A549 (cell line): Measurements from ENCODE around the gene LMNA. TPM values are rescaled to one million over a fixed set of nuclear protein-coding genes. Genes with fewer than 3 reads are reported as not detected.

Experiments
- ATAC-seq, 2 experiments: fragments of 200-7000 bp in 1 of 2; fragments of >200 bp in 1 of 2; cut with Nextera tagmentation in 1 of 2; cut with Tn5 transposase in 1 of 2; 3 replicates each; pipeline versions ENCODE4 v1.8.0 to v1.9.1; 2018 to 2020; ENCODE audit warnings: mild to moderate bottlenecking in 1 of 2, moderate library complexity in 1 of 2
- CTCF ChIA-PET: fragments of 300-600 bp; sonication (Branson Sonifier 250); formaldehyde crosslinking; extraction: SDS; loops from one replicate; lab custom pipeline; 2021; ENCODE audit warnings: antibody characterized with exemption, inconsistent platforms; lab: Yijun Ruan, JAX
- POLR2A ChIA-PET: fragments of 350-600 bp; formaldehyde crosslinking; extraction: SDS; loops from one replicate; lab custom pipeline; 2021; ENCODE audit warnings: antibody characterized with exemption, inconsistent platforms; lab: Yijun Ruan, JAX
- DNase-seq, 2 experiments: peaks; one replicate each; pipeline versions ENCODE4 v3.0.0 to v3.0.0-alpha.2; 2011 to 2016; ENCODE audit warnings: low read depth in 1 of 2, low spot score in 1 of 2
- FAIRE-seq: peaks from 2 replicates; lab custom pipeline; 2011; peaks lifted over from hg19 to GRCh38; lab: Jason Lieb, UNC
- H3K27ac ChIP-seq, 2 experiments: fragments of >200 bp; sonication (Bioruptor Twin); formaldehyde crosslinking; 3 replicates each; pipeline ENCODE4 v1.5.1; 2016 to 2017
- H3K4me1 ChIP-seq: fragments of >200 bp; sonication (Bioruptor Twin); formaldehyde crosslinking; 3 replicates; pipeline ENCODE4 v1.6.1; 2016
- H3K4me2 ChIP-seq: fragments of >200 bp; sonication (Bioruptor Twin); formaldehyde crosslinking; 3 replicates; pipeline ENCODE4 v1.6.1; 2016
- H3K4me3 ChIP-seq: fragments of >200 bp; sonication (Bioruptor Twin); formaldehyde crosslinking; 3 replicates; pipeline ENCODE4 v1.5.1; 2016
- H3K9me3 ChIP-seq: fragments of >200 bp; sonication (Bioruptor Twin); formaldehyde crosslinking; 3 replicates; pipeline ENCODE4 v1.6.1; 2016
- CBX2 ChIP-seq: fragments of 200-600 bp; sonication (generic); IDR thresholded peaks from 2 replicates; pipeline ENCODE4 v1.6.1; 2016; ENCODE audit warnings: low read depth, mild to moderate bottlenecking, borderline replicate concordance
- EHMT2 ChIP-seq: fragments of 200-600 bp; sonication (generic); IDR thresholded peaks from 2 replicates; pipeline ENCODE4 v1.6.1; 2016; ENCODE audit warnings: antibody characterized with exemption, low read depth, mild to moderate bottlenecking, moderate library complexity
- EP300 ChIP-seq, 2 experiments: fragments of >200 bp; sonication (Bioruptor Twin); formaldehyde crosslinking; IDR thresholded peaks; 2 replicates in 1 of 2; 3 replicates in 1 of 2; pipeline ENCODE4 v1.6.1; 2016 to 2017
- FOSB ChIP-seq: fragments of 250-450 bp; sonication (Bioruptor Pico); IDR thresholded peaks from 2 replicates; pipeline ENCODE4 v1.5.0; 2020; ENCODE audit warnings: mild to moderate bottlenecking, moderate library complexity
- FOSL2 ChIP-seq, 2 experiments: fragments of 450-650 bp in 1 of 2; fragments of >200 bp in 1 of 2; sonication (Bioruptor Twin) in 1 of 2; formaldehyde crosslinking; IDR thresholded peaks; 2 replicates each; pipeline versions ENCODE4 v1.5.0 to v1.6.1; 2016 to 2020; ENCODE audit warnings: mild to moderate bottlenecking in 1 of 2, moderate library complexity in 1 of 2
- FOXS1 ChIP-seq: fragments of 250-450 bp; sonication (Bioruptor Pico); IDR thresholded peaks from 2 replicates; pipeline ENCODE4 v1.5.0; 2020; ENCODE audit warnings: mild to moderate bottlenecking, moderate library complexity
- GATA3 ChIP-seq: IDR thresholded peaks from 2 replicates; pipeline ENCODE4 v1.6.1; 2012; ENCODE audit warnings: borderline replicate concordance
- HEYL ChIP-seq: fragments of 250-450 bp; sonication (Bioruptor Pico); IDR thresholded peaks from 2 replicates; pipeline ENCODE4 v1.8.0; 2021; ENCODE audit warnings: mild to moderate bottlenecking, moderate library complexity
- HOXB13 ChIP-seq: fragments of 250-450 bp; sonication (Bioruptor Pico); IDR thresholded peaks from 2 replicates; pipeline ENCODE4 v1.5.0; 2020; ENCODE audit warnings: low read depth, mild to moderate bottlenecking, moderate library complexity
- JUN ChIP-seq, 2 experiments: fragments of >200 bp; sonication (Bioruptor Twin); formaldehyde crosslinking; IDR thresholded peaks; 2 replicates in 1 of 2; 3 replicates in 1 of 2; pipeline ENCODE4 v1.6.1; 2016 to 2017
- NFE2L2 ChIP-seq: fragments of 150-350 bp; conservative IDR thresholded peaks from 2 replicates; pipeline ENCODE4 v1.6.1; 2014; ENCODE audit warnings: low read length
- POLR2AphosphoS2 ChIP-seq: conservative IDR thresholded peaks from 2 replicates; pipeline ENCODE4 v1.6.1; 2012; ENCODE audit warnings: low read length, improper control_type of control experiment, inconsistent platforms
- RCOR1 ChIP-seq: fragments of 150-350 bp; IDR thresholded peaks from 2 replicates; pipeline ENCODE4 v1.6.1; 2014; ENCODE audit warnings: antibody characterized with exemption, low read length, low read depth
- RNF2 ChIP-seq: fragments of 200-600 bp; sonication (generic); IDR thresholded peaks from 2 replicates; pipeline ENCODE4 v1.6.1; 2016; ENCODE audit warnings: low read depth, mild to moderate bottlenecking, antibody characterized with exemption, moderate library complexity, borderline replicate concordance
- SREBF2 ChIP-seq: fragments of 450-650 bp; IDR thresholded peaks from 2 replicates; pipeline ENCODE4 v1.6.1; 2014; ENCODE audit warnings: mild to moderate bottlenecking, moderate library complexity
- ZFP36 ChIP-seq: fragments of 450-650 bp; IDR thresholded peaks from 2 replicates; pipeline ENCODE4 v1.6.1; 2014; ENCODE audit warnings: borderline replicate concordance; ENCODE audit not compliant: partially characterized antibody
- ZNF302 ChIP-seq: fragments of 250-450 bp; sonication (Bioruptor Pico); IDR thresholded peaks from 2 replicates; pipeline ENCODE4 v1.9.0; 2021; ENCODE audit warnings: inconsistent platforms, mild to moderate bottlenecking, moderate library complexity
- WGBS: methylation state at CpG from one replicate; pipeline ENCODE4 v1.1.6; 2017; ENCODE audit errors: missing lambda C conversion rate; 5-methylcytosine and 5-hydroxymethylcytosine counted together
- polyA plus RNA-seq, 4 experiments: library from polyadenylated mRNA; depleted of rRNA in 3 of 4; stranded (reverse); fragments of >200 nt; fragmentation: RNase III in 1 of 4; extraction: RNeasy Plus Mini Kit Qiagen cat#74134 plus additional on column Dnase treatment in 1 of 4; gene quantifications; 2 replicates in 3 of 4; 3 replicates in 1 of 4; pipeline ENCODE4 v1.2.3, GENCODE V29; 2011 to 2017
- TF ChIP-seq, protein P1 (sequence below): fragments of 150-350 bp; IDR thresholded peaks from 2 replicates; pipeline ENCODE4 v1.6.1; 2014; ENCODE audit warnings: low read depth, mild to moderate bottlenecking, low read length
- TF ChIP-seq, protein P2 (sequence below): IDR thresholded peaks from 2 replicates; pipeline ENCODE4 v1.6.1; 2012
- TF ChIP-seq, protein P3 (sequence below): fragments of >200 bp; sonication (Bioruptor Twin); formaldehyde crosslinking; IDR thresholded peaks from 3 replicates; pipeline ENCODE4 v1.6.1; 2016
- TF ChIP-seq, protein P4 (sequence below): fragments of >200 bp; sonication (Bioruptor Twin); formaldehyde crosslinking; IDR thresholded peaks from 3 replicates; pipeline ENCODE4 v1.5.1; 2016
- TF ChIP-seq, protein P5 (sequence below): fragments of 450-650 bp; IDR thresholded peaks from 2 replicates; pipeline ENCODE4 v1.6.1; 2014; ENCODE audit warnings: antibody characterized with exemption
- TF ChIP-seq, protein P6 (sequence below): fragments of >200 bp; sonication (Bioruptor Twin); formaldehyde crosslinking; IDR thresholded peaks from 2 replicates; pipeline ENCODE4 v1.6.1; 2016

LMNA gene
- polyA plus RNA-seq, 2 of the 4 experiments (the other 2 are of a cell fraction), result 214 to 286 TPM

DNA sequence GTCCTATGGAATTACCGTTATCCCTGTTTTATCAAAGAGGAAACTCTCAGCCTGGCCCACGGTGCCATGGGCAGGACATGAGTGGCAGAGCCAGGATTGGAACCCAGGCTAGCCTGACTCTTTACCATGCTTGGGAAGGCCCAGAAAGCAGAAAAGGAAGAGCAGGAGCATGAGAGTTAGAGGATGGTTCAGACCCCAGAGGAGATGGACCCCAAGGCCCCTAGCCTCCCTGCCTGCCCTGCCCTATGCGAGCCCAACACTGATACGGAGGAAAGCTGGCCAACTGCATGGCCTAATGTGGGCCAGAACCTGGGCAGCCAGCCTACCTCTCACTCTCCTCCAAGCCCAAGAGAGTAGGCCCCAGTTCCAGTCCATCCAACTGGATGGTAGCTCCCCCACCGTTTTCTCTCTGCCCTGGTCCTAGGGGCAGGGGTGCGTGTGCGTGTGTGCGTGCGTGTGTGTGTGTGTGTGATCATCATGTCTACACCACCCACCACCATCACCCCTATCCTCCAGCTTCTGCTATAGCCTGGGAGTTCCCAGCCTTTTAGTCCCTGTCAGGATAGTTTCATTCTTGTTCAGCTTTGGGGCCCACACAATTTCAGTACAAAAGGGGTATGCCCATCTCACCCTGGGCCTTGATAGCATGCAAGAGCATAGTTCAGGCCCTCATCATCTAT lies 16.9 kb upstream of the LMNA start:
- FAIRE-seq (no peak), DNase-seq (no peak), ATAC-seq (no peak)
- Histone ChIP-seq H3K9me3 (no peaks in the 10 kb centered on the region), H3K4me2 (peak overlapping the region; percentile 62; the same call in 1 of the 3 replicates), H3K27ac (peak overlapping the region; percentile 91 to 93), H3K4me3 (no peak overlapping the region), H3K4me1 (peaks cover 52% of the 10 kb centered on the region)
- no peak for TF ChIP-seq RCOR1
- TF ChIP-seq, protein P1, sequence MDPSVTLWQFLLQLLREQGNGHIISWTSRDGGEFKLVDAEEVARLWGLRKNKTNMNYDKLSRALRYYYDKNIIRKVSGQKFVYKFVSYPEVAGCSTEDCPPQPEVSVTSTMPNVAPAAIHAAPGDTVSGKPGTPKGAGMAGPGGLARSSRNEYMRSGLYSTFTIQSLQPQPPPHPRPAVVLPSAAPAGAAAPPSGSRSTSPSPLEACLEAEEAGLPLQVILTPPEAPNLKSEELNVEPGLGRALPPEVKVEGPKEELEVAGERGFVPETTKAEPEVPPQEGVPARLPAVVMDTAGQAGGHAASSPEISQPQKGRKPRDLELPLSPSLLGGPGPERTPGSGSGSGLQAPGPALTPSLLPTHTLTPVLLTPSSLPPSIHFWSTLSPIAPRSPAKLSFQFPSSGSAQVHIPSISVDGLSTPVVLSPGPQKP, result no peak
- no peak for TF ChIP-seq FOSL2 (IDR thresholded peaks at IDR 0.05)
- no peak for TF ChIP-seq FOSL2 (CRISPR knock-in tag; IDR thresholded peaks at IDR 0.05)
- no peak for TF ChIP-seq FOSB (CRISPR knock-in tag)
- TF ChIP-seq GATA3, result no peak
- TF ChIP-seq, protein P2, sequence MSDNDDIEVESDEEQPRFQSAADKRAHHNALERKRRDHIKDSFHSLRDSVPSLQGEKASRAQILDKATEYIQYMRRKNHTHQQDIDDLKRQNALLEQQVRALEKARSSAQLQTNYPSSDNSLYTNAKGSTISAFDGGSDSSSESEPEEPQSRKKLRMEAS, result no peak
- TF ChIP-seq RNF2, result no peak
- TF ChIP-seq CBX2, result no peak
- no peak for TF ChIP-seq ZNF302 (CRISPR knock-in tag)
- TF ChIP-seq, protein P3, sequence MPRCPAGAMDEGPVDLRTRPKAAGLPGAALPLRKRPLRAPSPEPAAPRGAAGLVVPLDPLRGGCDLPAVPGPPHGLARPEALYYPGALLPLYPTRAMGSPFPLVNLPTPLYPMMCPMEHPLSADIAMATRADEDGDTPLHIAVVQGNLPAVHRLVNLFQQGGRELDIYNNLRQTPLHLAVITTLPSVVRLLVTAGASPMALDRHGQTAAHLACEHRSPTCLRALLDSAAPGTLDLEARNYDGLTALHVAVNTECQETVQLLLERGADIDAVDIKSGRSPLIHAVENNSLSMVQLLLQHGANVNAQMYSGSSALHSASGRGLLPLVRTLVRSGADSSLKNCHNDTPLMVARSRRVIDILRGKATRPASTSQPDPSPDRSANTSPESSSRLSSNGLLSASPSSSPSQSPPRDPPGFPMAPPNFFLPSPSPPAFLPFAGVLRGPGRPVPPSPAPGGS, result no peak
- TF ChIP-seq, protein P4, sequence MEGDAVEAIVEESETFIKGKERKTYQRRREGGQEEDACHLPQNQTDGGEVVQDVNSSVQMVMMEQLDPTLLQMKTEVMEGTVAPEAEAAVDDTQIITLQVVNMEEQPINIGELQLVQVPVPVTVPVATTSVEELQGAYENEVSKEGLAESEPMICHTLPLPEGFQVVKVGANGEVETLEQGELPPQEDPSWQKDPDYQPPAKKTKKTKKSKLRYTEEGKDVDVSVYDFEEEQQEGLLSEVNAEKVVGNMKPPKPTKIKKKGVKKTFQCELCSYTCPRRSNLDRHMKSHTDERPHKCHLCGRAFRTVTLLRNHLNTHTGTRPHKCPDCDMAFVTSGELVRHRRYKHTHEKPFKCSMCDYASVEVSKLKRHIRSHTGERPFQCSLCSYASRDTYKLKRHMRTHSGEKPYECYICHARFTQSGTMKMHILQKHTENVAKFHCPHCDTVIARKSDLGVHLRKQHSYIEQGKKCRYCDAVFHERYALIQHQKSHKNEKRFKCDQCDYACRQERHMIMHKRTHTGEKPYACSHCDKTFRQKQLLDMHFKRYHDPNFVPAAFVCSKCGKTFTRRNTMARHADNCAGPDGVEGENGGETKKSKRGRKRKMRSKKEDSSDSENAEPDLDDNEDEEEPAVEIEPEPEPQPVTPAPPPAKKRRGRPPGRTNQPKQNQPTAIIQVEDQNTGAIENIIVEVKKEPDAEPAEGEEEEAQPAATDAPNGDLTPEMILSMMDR, result no peak
- TF ChIP-seq HEYL (CRISPR knock-in tag), result no peak
- TF ChIP-seq EP300 (IDR thresholded peaks at IDR 0.05), result no peak
- no peak for TF ChIP-seq HOXB13 (CRISPR knock-in tag)
- TF ChIP-seq, protein P5, sequence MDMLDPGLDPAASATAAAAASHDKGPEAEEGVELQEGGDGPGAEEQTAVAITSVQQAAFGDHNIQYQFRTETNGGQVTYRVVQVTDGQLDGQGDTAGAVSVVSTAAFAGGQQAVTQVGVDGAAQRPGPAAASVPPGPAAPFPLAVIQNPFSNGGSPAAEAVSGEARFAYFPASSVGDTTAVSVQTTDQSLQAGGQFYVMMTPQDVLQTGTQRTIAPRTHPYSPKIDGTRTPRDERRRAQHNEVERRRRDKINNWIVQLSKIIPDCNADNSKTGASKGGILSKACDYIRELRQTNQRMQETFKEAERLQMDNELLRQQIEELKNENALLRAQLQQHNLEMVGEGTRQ, result no peak
- TF ChIP-seq SREBF2, result no peak
- TF ChIP-seq, protein P6, sequence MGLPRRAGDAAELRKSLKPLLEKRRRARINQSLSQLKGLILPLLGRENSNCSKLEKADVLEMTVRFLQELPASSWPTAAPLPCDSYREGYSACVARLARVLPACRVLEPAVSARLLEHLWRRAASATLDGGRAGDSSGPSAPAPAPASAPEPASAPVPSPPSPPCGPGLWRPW, result no peak
- no peak for TF ChIP-seq JUN (IDR thresholded peaks at IDR 0.05)
- TF ChIP-seq FOXS1, result no peak
- TF ChIP-seq NFE2L2, result no peak
- ChIA-PET CTCF (interaction anchor here (0.9 to 29.4 kb wide), 16 partner anchors 8 to 338 kb away, joined by 3 to 2239 read pairs (median 6); partner anchors contain the start of genes LMNA, PMF1, SEMA4A and SLC25A44), POLR2A (interaction anchor here (1.0 to 2.2 kb wide), 8 partner anchors 8 to 32 kb away, joined by 3 to 17 read pairs (median 7); partner anchors contain the start of gene LMNA)
- 98% methylated on average over 9 of the region's 9 CpGs for WGBS

DNA sequence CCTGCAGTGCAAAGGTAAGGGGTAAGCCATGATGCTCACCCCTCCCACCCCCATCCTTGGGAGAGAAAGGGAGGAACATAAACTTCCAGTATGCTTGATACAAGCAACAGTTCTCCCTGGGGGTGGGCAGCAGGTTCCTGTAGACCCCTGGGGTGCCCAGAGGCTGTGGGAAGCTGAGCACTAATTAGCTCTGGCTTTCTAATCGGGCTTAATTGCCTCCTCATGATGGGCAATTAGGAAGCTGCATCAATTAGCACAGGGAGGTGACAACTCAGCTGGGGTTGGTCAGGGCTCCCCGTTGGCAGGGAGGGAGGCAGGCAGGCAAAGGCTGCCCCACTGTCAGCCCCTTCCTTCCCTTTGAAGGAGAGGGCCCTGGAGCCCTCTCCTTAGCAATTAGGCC lies 15.7 kb upstream of the LMNA start:
- CTCF ChIA-PET, result interaction anchor here (1.0 to 29.4 kb wide), 6 partner anchors 8 to 125 kb away, joined by 4 to 2239 read pairs (median 14); partner anchors contain the start of genes LMNA and SEMA4A
- POLR2A ChIA-PET, result interaction anchor here (0.6 to 2.1 kb wide), 4 partner anchors 16 to 31 kb away, joined by 3 to 14 read pairs (median 6); partner anchors contain the start of gene LMNA
- ATAC-seq (no peak), DNase-seq (no peak), FAIRE-seq (no peak)
- H3K4me3 ChIP-seq, result no peak overlapping the region
- 92% methylated on average over 2 of the region's 2 CpGs for WGBS
- no peak for TF ChIP-seq RNF2
- TF ChIP-seq POLR2AphosphoS2, result no peak
- no peak for TF ChIP-seq EHMT2
- TF ChIP-seq ZFP36, result no peak
- no peak for TF ChIP-seq JUN (IDR thresholded peaks at IDR 0.05)
- no peaks in the 10 kb centered on the region for H3K9me3 ChIP-seq
- peak overlapping the region; percentile 17 to 91; a peak in 3 of 6 replicates for H3K27ac ChIP-seq
- H3K4me2 ChIP-seq, result no peak overlapping the region
- H3K4me1 ChIP-seq, result peaks cover 64% of the 10 kb centered on the region
